CD4-positive, alpha-beta T cell treated with Interleukin-4 for 4 hours (primary cell): ENCODE data around the gene GOT1.

ENCODE experiments used
- DNase-seq: peaks from one replicate; pipeline ENCODE4 v3.0.0-alpha.2; 2020

GOT1 gene

DNA sequence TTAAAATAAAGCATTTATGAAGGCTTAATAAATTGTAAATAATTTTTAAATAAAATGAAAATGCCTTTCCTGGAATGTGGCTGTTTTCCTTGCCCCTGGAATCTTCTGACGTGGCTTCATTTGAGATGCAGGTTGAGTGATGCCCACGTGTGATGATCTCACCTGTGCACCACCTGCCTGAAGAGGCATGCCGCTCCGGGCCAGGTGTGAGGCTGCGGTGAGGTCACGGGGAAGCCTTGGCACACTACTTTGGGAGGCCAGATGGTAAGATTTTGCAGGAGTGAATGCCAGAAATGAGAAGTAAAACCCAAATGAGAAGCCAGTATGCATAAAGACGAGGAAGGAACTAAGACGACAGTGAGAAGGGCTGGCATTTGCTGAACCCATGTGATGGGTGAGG lies 36.2 kb downstream of the GOT1 start:
- DNase-seq, result no peak

DNA sequence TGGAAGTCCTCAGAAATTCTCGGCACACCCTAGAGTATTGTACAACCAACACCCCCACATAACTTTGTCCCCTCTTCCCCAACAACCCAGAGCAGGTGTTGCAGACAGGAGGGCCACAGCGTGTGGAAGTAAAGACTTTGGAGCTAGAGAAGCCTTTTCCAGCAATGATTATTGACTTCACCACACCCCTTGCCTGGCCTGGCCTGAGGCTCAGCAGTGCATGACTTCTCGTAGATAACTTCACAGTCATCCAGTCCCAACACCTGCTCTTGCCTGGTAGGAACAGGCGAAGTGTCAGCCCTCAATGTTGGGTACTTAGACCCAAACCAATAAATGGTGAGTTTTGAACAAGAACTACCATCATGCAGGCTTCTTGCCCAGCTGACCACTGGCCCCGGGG lies 36.7 kb downstream of the GOT1 start:
- no peak for DNase-seq

DNA sequence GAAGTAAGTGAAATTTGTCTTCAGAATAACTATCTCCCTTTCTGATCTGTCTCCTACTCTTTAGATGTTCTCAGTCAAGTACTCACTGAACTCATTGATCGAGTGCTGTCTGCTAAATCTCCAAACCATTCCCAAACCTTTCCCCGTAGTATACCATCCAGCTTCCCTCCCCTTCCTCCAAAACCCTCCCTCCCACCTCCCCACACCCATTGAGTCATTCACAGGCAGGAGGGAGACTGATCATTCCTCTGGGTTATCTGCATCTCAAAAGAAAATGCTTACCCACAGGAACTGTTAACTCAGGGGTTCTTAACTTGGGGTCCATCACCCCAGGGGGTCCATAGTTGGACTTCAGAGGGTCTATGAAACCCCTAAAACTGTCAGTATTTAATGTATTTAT lies 37.4 kb downstream of the GOT1 start:
- DNase-seq, result no peak

DNA sequence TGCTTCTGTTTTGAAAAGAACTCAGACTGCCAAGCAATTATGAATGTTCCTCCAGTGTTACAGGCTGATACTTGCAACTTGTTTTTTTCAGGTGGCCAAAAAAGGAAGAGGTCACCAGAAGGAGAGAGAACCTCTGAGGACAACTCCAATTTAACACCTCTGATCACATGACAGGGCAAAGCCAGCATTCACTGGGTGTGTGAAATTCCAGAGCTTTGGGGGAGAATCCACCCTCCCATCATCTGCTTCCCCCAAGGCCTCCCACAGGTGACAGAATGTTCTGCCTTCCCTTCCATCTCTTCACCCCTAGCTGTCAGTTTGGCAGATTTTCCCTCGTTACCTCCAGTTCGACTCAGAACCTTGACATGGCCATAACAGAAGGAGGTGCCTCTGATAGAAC lies 39.1 kb downstream of the GOT1 start:
- DNase-seq, result no peak

DNA sequence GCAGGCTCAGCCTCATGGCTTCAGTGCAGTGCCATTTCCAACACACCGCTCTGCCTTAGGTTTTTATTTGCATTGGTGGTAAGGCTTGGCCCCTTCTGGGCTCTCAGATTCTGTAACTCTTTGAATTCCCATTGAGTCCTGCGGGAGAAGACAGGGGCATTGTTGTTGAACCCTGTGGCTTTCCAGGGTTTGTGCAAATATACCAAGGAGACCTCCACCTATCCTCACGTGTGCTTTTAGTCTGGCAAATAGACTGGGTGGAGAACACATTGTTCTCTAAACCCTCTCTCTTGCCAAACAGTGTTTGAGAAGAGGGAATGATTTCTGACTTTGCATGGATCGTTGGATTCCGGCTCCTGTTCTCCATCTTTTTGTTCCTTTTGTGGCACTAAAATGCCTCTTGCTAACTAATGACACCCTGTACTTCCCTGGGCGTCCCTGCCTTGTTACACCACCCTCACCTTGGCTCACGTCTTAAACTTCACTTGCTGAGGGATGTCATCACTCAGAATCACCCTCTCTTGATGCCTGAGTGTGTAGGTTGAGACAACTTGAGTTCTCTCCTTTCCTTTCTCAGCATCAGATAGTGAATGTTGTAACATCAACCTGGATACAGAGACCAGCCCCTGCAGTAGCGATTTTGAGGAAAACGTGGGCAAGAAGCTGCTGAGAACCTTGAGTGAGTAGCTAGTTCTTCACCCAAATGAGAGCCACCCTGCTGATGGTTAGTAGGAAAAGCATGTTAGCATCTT lies 40.5 kb downstream of the GOT1 start:
- no peak for DNase-seq

DNA sequence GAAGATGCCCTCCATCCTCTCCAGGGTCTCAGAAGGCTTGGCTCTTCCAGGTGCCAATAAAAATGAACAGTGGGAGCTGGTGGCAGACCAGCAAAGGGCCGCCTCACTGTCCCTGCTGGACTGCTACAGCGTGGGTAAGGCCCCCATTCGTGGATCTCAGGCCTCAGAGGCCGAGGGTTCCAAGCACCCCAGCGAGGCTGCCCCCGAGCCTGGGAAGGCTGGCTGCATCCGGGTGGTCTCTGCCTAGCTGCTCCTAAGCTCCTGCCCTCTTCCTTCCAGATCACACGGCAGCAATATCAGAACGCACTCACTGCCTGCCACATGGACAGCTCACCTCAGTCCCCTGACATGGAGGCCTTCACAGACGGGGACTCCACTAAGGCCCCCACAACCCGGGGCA lies 42.9 kb downstream of the GOT1 start:
- no peak for DNase-seq

DNA sequence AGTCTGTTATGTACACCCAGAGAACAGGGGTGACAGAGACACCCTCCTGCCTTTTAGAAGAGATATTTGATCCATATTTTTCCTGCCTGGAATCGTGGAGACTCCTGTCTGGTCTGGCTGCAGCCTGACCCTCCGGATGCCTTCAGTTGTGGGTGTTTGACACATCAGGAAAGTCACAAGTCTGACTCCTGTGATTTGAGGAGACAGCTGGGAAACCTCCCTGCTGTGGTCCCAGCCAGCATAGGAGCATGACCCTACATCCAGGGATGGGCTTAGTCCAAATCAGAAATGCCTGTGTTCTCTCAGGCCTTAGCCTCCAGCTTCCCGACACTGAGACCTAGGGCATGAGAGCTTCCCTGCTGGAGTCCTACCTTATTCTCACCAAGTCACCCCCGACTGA lies 43.4 kb downstream of the GOT1 start:
- no peak for DNase-seq

DNA sequence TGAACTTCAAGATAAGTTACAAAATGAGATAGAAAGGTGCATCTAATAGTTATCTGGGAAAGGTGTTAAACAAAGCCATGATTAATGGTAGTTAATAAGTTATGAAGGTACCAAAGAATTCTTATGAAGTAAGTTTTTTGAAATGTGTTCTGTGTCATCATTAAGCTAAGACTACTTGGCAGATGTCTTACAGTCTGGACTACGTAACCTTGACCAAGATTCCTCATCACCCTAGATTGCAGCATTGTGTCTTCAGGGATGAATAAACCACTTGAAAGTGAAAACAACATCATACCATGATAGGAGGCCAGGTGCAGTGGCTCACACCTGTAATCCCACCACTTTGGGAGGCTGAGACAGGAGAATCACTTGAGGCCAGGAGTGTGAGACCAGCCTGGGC lies 48.2 kb downstream of the GOT1 start:
- no peak for DNase-seq

DNA sequence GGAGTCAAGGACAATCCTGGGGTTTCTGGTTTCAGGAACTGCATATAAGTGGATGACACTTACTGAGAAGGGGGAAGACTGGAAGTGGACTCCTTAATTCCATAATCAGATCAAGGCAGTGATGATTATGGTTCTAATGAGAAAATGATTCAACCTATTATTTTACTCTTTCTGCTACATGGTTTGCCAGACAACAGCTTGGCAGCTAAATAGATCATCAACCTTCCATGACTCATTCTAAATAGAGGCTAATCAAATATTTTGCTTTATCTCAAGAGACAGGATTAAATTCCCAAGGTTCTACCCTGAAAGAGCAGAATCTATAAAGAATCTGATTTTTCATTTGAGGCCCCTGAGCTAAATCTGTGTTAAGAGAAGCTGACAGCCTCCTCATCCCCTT lies 55.0 kb downstream of the GOT1 start:
- DNase-seq, result no peak

DNA sequence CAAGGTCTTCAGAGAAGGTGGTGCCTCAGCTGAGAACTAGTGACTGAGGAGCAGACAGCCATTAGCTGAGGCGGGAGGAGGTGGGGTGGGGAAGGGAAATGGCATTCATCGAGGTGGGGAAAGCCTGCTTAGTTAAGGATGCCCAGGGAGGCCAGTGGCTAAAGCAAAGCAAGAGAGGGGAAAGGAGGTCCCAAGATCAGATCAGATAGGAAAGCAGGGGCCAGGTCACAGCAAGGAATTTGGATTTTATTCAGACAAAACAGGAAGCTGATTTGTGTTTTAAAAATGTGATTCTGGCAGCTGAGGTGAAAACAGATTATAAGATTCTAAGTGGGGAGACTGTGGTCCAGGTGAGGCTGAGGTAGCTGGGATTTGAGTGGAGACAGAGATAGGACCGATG lies 55.5 kb downstream of the GOT1 start:
- no peak for DNase-seq

DNA sequence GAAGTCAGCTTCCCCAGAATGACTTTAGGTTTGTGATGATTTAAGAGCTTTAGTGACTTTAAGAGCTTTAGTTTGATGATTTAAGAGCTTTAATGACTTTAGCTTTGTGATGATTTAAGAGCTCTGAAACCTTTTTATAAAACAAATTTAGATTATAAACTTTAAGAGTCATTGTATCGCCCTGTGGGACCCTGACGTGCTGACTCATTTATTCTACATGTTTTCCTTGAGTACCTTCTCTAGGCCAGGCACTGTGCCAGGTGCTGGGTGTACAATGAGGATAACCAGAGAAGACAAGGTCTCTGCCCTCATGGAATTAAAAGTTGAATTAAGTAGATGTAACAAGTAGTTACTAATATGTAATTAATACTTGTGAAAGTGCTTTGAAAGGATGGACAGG lies 55.9 kb downstream of the GOT1 start:
- no peak for DNase-seq

DNA sequence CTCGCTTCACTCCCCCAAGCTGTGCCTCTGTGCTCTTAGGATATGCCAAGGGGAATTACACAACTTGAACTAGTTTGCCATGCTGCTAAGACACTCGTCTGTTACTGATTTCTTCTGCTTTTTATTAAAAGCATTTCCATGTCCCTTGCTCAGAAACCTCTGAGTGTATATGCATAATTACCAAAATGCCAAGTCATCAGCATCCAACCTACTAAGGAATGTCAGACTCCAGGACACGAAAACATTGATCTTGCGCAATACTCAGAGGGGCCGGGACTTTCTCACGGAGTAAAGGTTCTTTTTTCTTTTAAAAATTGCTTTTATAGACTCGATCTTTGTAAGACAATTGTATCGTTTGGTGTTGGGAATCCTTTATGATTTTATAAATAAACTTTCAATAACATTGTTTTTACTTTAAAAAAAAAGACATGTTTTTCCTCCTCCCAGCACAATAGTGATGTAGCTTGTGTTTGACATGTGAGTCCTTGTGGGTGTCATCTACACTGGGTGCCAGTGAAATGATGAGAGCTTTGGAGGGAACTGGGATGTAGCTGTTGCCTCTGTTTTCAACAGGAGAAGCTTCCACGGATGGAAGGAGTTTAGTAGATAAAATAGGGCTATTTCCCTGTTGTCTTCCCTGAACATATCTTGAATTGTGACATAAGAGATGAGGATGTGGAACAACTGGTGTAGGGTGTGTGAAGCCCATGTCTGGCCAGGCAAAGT lies 57.7 kb downstream of the GOT1 start:
- no peak for DNase-seq

DNA sequence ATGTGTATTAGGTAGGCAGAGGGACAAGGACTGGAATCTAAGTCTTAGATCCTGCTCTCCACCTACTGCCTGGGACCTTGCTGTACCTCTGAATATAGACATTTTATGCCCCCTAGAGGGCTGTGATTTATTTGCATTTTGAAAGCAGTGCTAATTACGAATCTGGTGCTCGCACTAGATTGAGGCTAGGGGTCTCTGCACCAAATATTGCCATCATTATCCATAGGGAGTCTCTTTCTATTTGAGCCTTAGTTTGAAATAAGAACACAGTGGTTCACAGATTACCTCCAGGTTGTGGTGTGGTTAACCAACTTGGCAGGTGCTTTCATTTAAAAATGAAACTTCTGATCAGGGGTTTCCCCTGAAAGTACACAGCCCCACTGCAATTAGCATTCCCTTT lies 59.4 kb downstream of the GOT1 start:
- DNase-seq, result no peak

DNA sequence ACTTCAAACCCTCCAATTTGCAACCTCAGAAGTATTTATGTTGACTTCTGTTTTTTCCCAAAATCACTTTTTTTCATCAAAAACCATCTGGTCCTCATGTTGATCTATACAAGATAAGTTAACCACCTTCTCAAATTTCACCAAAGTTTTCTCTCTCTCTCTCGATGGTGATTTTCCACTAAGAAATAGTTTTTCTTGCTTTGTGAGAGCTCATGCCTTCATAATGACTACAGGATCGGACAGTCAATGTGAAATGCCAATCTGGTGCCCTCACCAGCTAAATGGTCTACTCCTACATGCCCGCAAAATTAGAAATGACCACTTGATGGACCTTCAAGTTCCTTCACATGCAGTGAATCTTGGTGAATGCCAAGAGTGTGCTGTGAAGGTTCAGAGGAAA lies 60.9 kb downstream of the GOT1 start:
- DNase-seq, result no peak

DNA sequence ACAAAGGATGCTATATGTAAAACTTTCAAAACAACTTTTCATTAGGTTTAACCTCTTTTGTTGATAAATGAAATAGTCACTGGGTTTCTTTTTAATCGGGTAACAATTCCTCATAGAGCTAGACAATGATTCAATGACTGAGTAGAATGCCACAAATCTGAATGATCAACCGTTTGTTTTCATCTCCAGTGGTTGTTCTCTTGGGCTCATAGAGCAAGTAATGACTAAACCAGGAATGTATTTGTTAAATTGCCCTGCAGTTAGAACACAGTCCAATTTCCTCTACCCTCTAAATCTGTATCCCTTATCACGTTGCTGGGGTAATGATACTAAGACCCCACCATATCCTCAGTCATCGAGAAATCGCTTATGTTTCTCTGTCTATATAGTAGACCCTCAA lies 61.3 kb downstream of the GOT1 start:
- DNase-seq, result no peak

DNA sequence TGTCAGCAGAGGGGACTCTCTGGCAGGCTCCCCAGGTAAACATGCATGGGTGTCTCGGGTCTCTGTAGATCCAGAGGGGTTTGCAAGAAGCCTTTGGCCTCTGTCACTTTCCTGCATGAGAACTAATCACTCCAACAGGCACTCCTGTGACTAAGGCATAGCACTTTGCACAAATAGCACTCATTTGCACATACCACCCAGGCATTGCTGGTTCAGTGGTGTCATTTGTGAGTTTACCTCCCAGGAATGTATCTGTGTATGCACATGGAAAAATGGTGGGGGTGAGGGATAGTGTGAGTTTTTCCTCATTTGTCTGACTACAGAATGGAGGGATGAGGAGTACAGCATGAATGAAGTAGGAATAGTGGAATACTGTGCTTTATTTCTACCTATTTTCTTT lies 61.8 kb downstream of the GOT1 start:
- no peak for DNase-seq

DNA sequence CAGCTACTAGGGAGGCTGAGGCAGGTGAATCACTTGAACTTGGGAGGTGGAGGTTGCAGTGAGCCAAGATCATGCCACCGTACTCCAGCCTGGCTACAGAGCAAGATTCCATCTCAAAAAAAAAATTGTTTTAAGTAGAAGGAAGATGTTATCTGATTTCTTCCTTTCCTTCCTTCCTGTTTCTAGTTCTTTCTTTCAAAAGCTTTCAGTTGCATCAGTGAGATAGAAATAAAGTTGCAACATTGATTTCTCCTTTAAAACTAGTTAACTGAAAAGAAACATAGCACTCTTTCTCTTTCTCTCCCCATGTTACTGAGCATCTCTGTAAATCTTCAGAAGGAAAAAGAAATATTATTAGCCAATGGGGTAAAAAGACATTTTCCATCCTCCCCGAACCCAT lies 63.8 kb downstream of the GOT1 start:
- no peak for DNase-seq

DNA sequence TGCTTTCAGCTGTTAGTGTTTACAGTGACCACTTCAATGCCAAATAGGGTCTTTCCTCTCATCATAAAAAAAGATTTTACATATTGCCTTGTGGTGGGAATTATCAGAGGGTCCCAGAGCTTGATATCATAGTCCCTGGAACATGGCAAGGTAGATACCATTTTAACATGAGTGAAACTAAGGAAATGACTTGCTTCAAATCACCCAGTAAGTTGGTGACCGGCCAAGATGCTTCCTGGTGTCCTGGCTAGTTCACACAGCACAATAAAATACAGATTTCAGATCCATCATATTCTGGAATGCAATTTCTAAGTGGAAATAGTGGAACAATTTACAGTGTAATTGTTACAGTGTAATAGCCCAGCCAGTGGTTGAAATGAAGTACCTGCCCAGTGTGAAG lies 64.7 kb downstream of the GOT1 start:
- DNase-seq, result no peak

DNA sequence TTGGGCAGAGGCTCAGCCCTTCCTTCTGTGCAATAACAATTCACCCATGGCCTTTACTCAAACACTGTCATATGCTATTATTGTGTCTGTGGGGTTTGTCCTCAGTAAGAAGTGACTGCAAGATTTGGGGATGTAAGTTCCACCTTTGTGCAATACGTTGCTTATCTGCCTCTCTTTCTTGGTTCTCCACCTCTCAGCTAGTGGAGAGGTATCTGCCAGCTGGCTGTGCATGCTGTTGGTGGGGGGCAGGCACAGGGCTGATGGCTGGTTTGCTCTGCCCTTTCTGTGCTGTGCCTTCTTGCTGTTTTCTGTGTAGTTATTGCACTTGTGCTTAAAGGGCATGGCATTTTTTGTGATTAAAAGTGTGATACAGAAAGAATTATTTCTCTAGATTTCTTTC lies 65.1 kb downstream of the GOT1 start:
- no peak for DNase-seq

DNA sequence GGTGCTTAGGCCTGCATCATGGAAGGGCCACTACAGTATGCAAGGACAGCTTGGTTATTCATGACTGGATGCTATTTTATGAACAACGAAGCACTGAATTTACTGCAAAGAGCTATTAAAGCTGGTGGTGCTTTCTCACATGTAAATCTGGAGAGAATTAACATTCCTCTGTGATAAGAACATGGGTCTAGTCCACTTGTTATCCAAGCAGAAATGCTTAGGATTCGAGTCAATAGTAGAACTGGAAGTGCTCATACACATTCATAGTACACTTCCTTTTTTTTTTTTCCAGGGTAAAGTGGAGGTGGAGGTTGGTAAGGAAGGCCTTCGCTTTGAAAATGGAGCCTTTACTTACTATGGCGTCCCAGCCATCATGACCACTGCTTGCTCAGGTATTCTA lies 66.3 kb downstream of the GOT1 start:
- no peak for DNase-seq

DNA sequence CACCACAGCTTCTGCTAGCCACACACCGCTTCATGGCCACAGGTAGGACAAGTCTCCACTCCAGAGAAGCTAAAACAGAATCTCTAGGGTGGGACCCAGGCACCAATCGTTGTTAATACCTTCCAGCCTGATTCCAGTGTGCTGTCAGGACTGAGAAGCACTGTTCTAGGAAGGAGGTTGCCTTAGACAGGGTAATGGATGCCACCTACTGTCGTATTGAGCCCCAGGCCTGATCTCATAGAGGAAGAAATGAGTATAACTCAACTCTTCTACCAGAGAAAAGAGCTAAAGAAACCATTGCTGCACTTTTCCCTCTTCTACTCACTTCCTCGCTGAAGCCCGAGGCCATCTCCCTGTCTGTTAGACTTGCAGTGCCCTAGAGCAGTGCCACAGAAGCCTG lies 69.5 kb downstream of the GOT1 start:
- DNase-seq, result no peak

DNA sequence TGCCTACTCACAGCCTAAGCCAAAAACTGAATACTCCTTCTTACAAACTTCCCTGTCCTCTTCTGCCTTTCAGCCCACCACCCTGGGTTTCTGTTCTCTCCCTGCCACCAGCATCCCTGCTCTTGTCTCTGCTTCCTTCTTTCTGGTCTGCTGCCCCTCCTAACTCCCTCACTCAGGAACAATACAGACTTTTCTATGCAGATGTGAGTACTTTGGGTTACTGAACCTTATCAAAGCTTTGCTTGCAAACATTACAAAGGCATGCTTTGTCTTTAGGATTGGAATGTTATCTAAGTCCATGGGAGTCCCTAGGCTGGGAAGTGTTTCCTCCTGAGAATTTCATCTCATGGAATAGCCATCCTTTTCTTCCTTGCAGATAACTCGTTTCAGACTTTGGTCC lies 72.3 kb downstream of the GOT1 start:
- no peak for DNase-seq

DNA sequence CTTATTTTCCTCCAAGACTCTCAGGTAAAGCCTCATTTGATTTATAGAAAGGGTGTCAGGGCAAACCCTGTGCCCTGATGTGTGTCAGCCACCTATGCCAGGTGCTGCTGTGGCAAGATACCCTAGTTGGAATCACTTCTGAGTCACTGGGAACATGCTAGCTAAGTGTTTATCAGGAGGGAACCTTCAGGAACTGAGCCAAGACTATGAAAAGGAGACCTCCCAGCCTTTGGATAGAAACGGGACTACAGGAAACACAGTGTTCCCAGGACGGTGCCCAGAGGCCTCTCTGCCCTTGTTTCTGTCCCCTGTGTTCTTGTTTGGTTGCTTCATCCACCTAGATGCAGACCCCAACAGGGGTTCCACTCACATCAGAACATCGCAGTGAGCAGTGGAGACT lies 72.7 kb downstream of the GOT1 start:
- DNase-seq, result no peak

DNA sequence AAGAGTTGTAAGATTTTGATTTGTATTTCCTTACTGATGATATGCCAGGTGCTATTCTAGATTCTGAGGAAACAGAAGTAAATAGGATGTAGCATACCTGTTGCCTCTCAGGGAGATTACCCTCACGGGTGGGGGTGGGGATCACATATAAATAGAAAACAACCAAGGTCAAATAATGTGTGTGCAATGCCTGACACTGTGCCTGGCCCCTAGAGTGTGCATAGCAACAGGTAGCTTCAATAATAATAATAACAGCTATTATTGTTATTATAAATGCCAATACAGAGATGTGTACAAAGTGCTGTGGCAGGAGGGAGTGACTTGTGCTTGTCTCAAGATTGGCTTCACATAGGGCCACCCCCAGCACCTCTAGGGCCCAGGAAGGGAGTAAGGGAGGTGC lies 77.2 kb downstream of the GOT1 start:
- no peak for DNase-seq

DNA sequence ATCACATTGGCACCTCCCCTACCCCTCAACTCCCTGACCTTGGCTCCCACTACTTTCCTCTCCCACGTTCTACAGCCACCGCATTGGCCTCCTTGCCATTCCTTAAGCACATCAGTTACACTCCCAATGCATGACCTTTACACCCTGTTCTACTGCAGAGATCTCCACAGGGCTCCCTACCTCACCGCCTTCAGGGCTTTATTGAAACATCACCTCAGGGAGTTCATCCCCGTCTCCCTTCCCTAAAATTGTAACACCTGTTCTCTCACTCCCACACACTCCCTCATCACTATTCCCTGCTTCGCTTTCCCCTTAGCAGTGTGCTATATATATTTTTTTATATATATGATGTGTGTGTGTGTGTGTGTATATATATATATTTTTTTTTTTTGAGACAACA lies 82.8 kb downstream of the GOT1 start:
- DNase-seq, result no peak
